NOMO-1 (cell line): ENCODE data around the gene DNASE1L2.
"Not testable (repeated sequence)": the region's sequence is repeated elsewhere in the genome, so short reads cannot be mapped to it uniquely, and the experiment has no call there.

Experiments used
- DNase-seq, 2 experiments: peaks; one replicate each; lab custom pipeline; 2025; ENCODE audit not compliant: unreplicated experiment in 2 of 2; lab: John Stamatoyannopoulos, UW

Gene DNASE1L2

GRCh38 chr16:2238150-2238837 is 2.0 kb downstream of the DNASE1L2 start:
- DNase-seq = no peak

- no peak for DNase-seq
These were observed 2.8 kb downstream of the DNASE1L2 start for GRCh38 chr16:2238838-2239675.

GRCh38 chr16:2240331-2240730 is 4.1 kb downstream of the DNASE1L2 start:
- not testable (repeated sequence) for DNase-seq

GRCh38 chr16:2242598-2242997 is 6.4 kb downstream of the DNASE1L2 start:
- no peak for DNase-seq

GRCh38 chr16:2243031-2243528 is 6.8 kb downstream of the DNASE1L2 start:
- no peak for DNase-seq

GRCh38 chr16:2243781-2244180 is 7.5 kb downstream of the DNASE1L2 start:
- no peak for DNase-seq

- no peak for DNase-seq
These were observed 8.1 kb downstream of the DNASE1L2 start for GRCh38 chr16:2244301-2244700.

GRCh38 chr16:2244926-2245795 is 8.9 kb downstream of the DNASE1L2 start:
- DNase-seq = no peak

GRCh38 chr16:2246301-2246885 is 10.1 kb downstream of the DNASE1L2 start:
- DNase-seq = no peak

GRCh38 chr16:2250652-2251295 is 14.5 kb downstream of the DNASE1L2 start:
- DNase-seq = peak; percentile 16 to 31

- peak; percentile 86 to 93 for DNase-seq
These were observed 15.3 kb downstream of the DNASE1L2 start, which contains the start of gene ECI1 for GRCh38 chr16:2251296-2252111. Gene ECI1 (minus strand): TSS chr16:2251587. CDS start chr16:2251566, 21 bp downstream.

- no peak for DNase-seq
These were observed 16.5 kb downstream of the DNASE1L2 start for GRCh38 chr16:2252806-2253148.

- DNase-seq = no peak
These were observed 17.0 kb downstream of the DNASE1L2 start for GRCh38 chr16:2253293-2253692.

- DNase-seq = no peak
These were observed 20.4 kb downstream of the DNASE1L2 start for GRCh38 chr16:2256531-2257140.

- no peak for DNase-seq
These were observed 21.5 kb downstream of the DNASE1L2 start for GRCh38 chr16:2257726-2258125.

- not testable (repeated sequence) for DNase-seq
These were observed 22.3 kb downstream of the DNASE1L2 start for GRCh38 chr16:2258530-2258929.

GRCh38 chr16:2260250-2260649 is 24.0 kb downstream of the DNASE1L2 start:
- DNase-seq = no peak

- DNase-seq = not testable (repeated sequence)
These were observed 26.8 kb downstream of the DNASE1L2 start for GRCh38 chr16:2263026-2263425.

GRCh38 chr16:2266887-2267286 is 30.6 kb downstream of the DNASE1L2 start:
- DNase-seq = not testable (repeated sequence)
